RPMI7951 (cell line): Measurements from ENCODE around the gene COL6A2. TPM values are rescaled to one million over a fixed set of nuclear protein-coding genes. Genes with fewer than 3 reads are reported as not detected.
"Not testable (repeated sequence)": the region's sequence is repeated elsewhere in the genome, so short reads cannot be mapped to it uniquely, and the experiment has no call there.

Experiments
- DNase-seq: peaks from one replicate; pipeline ENCODE4 v3.0.0-alpha.2; 2012; ENCODE audit warnings: low read depth
- total RNA-seq: library from RNA; depleted of rRNA; stranded (reverse); fragments of >200 nt; shearing (Covaris generic); gene quantifications from 2 replicates; pipeline ENCODE4 v1.2.3, GENCODE V29; 2014

The COL6A2 gene
- total RNA-seq, 1 experiment from 2014 or later: 680 TPM

- DNase-seq: no peak
Measured at GRCh38 chr21:46093668-46094400, 4.1 kb upstream of the COL6A2 start.

GRCh38 chr21:46094401-46095082 lies 3.4 kb upstream of the COL6A2 start:
- no peak for DNase-seq

- no peak for DNase-seq
Measured at GRCh38 chr21:46095083-46095719, 2.7 kb upstream of the COL6A2 start.

- no peak for DNase-seq
Measured at GRCh38 chr21:46095814-46096595, 1.9 kb upstream of the COL6A2 start.

- no peak for DNase-seq
Measured at GRCh38 chr21:46096596-46097335, 1.1 kb upstream of the COL6A2 start.

- peak; percentile 53 for DNase-seq
Measured at GRCh38 chr21:46098303-46099141, 610 bp downstream of the COL6A2 start.

GRCh38 chr21:46099476-46099875 lies 1.6 kb downstream of the COL6A2 start:
- DNase-seq: peak; percentile 82

GRCh38 chr21:46100020-46100419 lies 2.1 kb downstream of the COL6A2 start:
- no peak for DNase-seq

- DNase-seq: peak; percentile 86
Measured at GRCh38 chr21:46100426-46100825, 2.5 kb downstream of the COL6A2 start.

GRCh38 chr21:46100906-46101305 lies 3.0 kb downstream of the COL6A2 start:
- peak; percentile 46 for DNase-seq

- no peak for DNase-seq
Measured at GRCh38 chr21:46104104-46104503, 6.2 kb downstream of the COL6A2 start.

GRCh38 chr21:46107376-46107775 lies 9.5 kb downstream of the COL6A2 start:
- DNase-seq: not testable (repeated sequence)

GRCh38 chr21:46108827-46109312 lies 11.0 kb downstream of the COL6A2 start:
- DNase-seq: peak; percentile 47

GRCh38 chr21:46109313-46110221 lies 11.7 kb downstream of the COL6A2 start:
- no peak for DNase-seq

GRCh38 chr21:46110499-46111192 lies 12.7 kb downstream of the COL6A2 start:
- no peak for DNase-seq

- DNase-seq: no peak
Measured at GRCh38 chr21:46111193-46111571, 13.3 kb downstream of the COL6A2 start.

GRCh38 chr21:46111857-46112724 lies 14.2 kb downstream of the COL6A2 start:
- DNase-seq: no peak
